GM20431 (cell line): ENCODE measurements around the gene CEP112.

Experiments used
- in situ Hi-C: fragments of 300-500 bp; cut with MseI, MboI; formaldehyde crosslinking; loops from one replicate; pipeline ENCODE4 v1.15.0; 2020; ENCODE audit warnings: low sequenced_read_pairs; ENCODE audit not compliant: unreplicated experiment

The CEP112 gene

GRCh38 chr17:66211047-66211810 lies 19.3 kb upstream of the CEP112 start:
- in situ Hi-C loops, result no loop called here

GRCh38 chr17:66210208-66210574 lies 18.3 kb upstream of the CEP112 start:
- in situ Hi-C loops, result no loop called here

GRCh38 chr17:66207936-66208335 lies 16.0 kb upstream of the CEP112 start:
- in situ Hi-C loops, result no loop called here

GRCh38 chr17:66203274-66204015 lies 11.5 kb upstream of the CEP112 start:
- in situ Hi-C loops, result no loop called here

GRCh38 chr17:66200685-66201092 lies 8.8 kb upstream of the CEP112 start:
- in situ Hi-C loops, result no loop called here

DNA sequence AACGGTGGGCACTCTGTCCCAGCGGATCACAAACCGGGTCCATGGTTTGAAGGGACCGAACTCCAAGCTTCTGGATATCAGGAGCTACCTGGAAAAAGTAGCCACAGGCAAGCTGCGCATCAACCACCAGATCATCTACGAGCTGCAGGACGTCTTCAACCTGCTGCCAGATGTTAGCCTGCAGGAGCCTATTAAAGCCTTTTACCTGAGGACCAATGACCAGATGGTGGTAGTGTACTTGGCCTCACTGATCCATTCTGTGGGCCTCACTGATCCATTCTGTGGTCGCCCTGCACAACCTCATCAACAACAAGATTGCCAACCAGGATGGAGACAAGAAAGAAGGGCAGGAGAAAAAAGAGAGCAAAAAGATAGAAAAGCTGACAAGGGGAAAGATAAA lies 6.3 kb upstream of the CEP112 start:
- in situ Hi-C loops, result no loop called here

- in situ Hi-C loops, result no loop called here
These were observed 400 bp upstream of the CEP112 start for GRCh38 chr17:66192378-66192687.

DNA sequence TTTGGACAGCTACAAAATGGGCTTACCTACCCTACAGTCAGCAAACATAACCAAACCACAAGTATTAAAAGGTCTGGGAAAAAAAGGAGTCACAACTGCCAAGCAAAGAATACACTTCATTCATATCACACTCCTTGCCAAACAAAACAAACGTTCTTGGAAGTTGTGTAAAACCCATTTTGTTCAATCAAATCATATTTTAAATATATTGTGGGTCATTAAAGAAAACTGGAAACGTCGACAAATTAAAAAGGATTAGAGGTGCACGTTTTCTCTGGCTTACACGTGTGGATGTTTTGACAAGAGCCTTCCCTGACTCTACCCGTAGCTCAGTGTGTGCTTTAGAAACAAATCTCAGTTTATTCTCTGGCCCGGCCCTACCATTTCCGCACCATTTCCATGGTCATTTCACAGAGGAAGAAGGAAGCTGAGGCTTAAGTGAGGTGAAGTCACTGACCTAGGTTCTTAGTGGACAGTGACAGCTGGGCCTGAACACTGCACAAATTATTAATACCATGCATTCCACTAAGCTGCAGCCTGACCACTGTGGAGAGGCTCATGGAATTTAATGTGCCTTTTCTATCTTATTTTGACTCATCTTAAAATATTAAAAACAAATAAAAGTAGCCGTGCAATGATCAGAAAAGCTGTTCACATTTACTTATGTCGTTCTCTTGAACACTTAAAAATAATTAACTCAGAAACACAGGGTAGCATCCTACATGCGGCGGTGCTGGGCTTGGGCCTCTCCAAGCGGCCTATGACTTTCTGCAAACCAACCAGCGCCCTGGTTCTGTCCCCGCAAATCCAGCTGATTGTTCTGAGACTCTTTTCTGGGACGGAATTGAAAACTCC lies 968 bp downstream of the CEP112 start:
- in situ Hi-C loops, result no loop called here

GRCh38 chr17:66187718-66188117 lies 4.2 kb downstream of the CEP112 start:
- in situ Hi-C loops, result no loop called here

GRCh38 chr17:66185862-66186261 lies 6.1 kb downstream of the CEP112 start:
- in situ Hi-C loops, result no loop called here

DNA sequence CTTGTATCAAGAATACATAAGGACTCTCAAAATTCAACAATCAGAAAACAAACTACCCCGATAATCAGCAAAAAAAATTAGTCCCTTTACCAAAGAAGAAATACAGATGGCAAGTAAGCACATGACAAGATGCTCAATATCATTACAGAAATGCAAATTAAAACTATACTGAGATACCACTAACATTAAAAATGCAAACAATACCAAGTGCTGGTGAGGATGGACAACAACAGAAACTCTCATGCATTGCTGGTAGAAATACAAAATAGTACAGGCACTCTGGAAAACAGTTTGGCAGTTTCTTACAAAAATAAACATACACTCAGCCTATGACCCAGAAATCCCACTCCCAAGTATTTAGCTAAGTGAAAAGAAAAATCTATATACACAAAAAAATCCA lies 7.5 kb downstream of the CEP112 start:
- in situ Hi-C loops, result no loop called here

GRCh38 chr17:66183529-66183928 lies 8.4 kb downstream of the CEP112 start:
- in situ Hi-C loops, result no loop called here

DNA sequence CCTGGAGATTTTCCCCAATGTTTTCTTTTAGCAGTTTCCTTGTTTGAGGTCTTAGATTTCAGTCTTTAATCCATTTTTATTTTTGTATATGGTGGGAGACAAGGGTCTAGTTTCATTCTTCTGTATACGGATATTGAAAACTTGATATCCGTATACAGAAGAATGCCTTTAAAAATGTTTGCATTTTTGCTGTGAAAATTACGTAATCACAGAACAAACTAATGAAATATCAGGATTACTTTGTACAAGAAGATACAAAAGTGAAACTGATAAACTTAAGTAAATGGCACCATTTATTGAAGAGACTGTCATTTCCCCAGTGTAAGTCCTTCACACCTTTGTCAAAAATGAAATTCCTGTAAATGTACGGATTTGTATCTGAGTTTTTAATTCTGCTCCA lies 13.3 kb downstream of the CEP112 start:
- in situ Hi-C loops, result no loop called here

DNA sequence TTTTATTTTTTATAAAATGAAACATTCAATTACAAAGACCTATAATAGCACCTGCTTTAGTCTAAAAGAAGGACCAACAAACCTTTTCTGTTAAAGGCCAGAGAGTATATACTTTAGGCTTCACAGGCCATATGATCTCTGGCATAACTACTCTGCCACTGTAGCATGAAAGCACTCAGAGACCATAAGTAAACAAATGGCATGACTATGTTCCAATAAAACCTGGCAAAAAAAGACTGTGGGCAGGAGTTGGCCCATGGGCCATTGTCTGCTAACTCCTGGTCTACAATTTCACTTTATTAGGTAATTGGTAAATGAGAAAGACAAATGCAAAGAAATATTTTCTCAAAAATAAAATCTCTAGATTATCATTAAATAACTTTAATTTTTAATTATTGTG lies 14.9 kb downstream of the CEP112 start:
- in situ Hi-C loops, result no loop called here

DNA sequence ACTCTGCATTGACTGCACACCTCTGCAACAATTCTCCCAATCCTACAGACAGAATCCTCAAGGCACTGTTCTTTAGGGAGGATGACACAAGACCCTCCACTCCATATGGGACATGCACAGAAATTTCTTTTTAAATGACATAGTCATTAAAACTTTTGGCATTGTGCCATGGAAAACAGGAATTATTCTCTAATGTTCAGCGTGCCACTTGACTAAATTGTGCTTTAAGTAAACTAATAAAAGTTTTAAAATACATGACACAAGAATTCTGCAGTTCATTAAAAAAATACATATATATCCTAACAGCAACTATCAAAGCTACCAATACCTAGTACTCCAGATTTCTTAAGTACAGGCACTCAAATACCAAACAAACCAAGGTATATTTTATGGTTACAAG lies 16.0 kb downstream of the CEP112 start:
- in situ Hi-C loops, result no loop called here

- in situ Hi-C loops, result loop anchor here (25.0 kb wide), 1 partner anchor 885 kb away; no protein-coding TSS in a partner anchor
These were observed 19.2 kb downstream of the CEP112 start for GRCh38 chr17:66172691-66173223.

GRCh38 chr17:66172144-66172543 lies 19.8 kb downstream of the CEP112 start:
- in situ Hi-C loops, result loop anchor here (25.0 kb wide), 1 partner anchor 885 kb away; no protein-coding TSS in a partner anchor

- in situ Hi-C loops, result loop anchor here (25.0 kb wide), 1 partner anchor 884 kb away; no protein-coding TSS in a partner anchor
These were observed 20.2 kb downstream of the CEP112 start for GRCh38 chr17:66171692-66172091.

DNA sequence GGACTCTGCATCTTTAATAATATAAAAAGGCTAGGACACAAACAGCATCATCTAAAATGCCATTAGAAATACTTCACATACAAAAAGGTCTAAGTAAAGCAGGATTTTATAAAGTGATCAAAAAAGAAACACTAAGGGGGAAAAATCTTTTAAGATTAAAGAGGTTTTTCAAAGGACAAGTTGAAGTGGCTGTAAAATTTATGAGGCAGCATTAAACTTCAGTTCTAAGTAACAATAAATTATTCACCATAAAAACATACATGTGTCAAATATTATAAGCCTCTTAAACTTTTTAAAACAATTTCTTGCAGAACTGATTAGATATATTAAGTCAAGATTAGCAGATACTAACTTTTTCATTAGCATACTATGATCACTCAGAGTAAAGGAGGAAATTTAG lies 20.8 kb downstream of the CEP112 start:
- in situ Hi-C loops, result loop anchor here (25.0 kb wide), 1 partner anchor 884 kb away; no protein-coding TSS in a partner anchor

DNA sequence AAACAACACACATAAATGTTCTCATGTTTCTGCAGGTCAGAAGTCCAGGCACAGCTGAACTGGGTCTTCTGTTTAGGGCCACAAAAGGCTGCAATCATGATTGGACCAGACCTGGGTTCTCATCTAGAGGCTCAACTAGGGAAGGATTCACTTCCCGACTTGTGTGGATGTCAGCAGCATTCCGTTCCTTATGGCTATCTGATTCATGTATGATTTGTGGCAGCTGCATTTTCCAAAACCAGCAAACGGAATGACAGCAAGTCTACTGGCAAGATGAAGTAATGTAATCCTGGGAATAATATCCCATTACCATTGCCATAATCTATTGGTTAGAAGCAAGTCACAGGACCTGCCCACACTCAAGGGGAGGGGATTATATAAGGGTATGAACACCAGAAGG lies 22.1 kb downstream of the CEP112 start:
- in situ Hi-C loops, result loop anchor here (25.0 kb wide), 1 partner anchor 883 kb away; no protein-coding TSS in a partner anchor
